Inflammatory macrophage (primary cell): ENCODE results near the gene NEK11.

ENCODE experiments used
- DNase-seq, 2 donors: peaks; one replicate each; pipeline ENCODE4 v3.0.0-alpha.2; 2020 to 2022

The NEK11 gene

DNA sequence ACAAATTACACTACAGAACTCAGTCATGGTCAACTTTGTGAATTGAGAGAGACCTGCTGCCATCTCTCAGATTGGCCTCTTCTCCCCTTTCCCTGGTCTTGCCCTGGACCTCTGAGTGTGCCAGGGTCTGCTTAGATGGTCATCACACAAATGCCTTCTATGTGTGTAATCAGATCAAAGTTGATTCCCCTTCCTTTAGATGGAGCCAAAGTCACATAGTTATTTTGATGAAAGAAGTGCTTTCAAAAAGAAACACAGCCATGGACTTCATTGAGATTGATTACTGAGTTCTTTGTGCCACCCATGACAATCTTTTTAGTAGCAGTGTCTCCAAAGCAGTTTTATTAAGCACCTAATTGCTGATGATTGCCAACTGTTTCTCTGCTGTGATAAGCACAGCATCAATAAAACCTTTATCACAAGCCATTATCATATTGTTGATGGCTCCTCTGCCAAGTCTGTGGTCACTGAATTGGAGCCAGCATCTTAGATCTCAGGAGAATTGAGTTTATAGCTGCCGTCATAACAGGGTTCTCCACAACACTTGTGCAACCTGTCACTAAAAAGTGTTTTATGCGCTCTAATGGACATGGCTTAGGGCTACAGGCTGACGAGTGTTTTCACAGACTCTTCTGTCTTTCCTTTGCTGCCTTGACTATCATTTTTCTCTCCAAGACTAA is 205.2 kb downstream of the NEK11 start:
- DNase-seq, result no peak

DNA sequence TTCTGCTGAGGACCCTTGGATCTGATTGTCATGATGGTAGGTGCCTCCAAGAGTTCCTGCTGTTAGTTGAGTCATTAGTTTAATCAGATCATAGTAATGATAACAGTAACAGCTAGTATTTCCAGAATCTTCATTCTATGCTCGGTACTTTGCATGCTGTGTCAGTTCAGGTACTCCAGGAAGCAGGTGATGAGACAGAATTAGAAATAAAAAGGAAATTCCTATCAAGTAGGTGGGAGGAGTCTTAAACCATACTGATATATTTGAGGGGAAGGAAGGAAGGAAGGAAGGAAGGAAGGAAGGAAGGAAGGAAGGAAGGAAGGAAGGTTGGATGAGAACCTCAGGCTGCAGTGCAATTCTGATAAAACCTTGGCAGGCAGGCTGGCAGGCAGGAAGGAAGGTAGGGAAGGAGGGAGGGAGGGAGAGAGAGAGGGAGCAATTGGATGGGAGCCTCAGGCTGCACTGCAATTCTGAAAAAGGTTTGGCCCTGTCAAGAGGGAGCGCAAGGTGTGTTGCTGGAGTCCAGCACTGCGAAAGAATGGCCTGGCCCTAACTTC is 206.1 kb downstream of the NEK11 start:
- no peak for DNase-seq

- no peak for DNase-seq
These were observed 207.4 kb downstream of the NEK11 start for GRCh38 chr3:131233900-131234668.

DNA sequence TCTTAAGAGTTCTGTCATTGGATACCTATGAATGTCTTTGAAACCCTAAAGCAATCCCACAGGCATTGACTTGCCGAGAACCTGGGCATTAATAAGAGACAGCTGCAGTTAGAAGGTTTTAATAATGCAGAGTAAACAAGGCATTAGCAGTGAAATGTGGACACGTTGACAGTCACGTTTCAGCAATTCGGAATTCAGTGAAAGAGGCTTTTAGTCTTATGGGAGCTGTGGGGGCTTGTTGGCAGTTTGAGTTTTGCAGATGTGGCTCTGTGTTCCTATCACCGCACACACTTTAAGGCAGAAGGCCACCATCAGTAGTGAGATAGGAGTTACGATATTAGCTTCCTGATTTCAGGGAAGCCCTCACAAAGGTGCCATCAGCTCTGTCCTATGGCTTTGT is 209.7 kb downstream of the NEK11 start:
- DNase-seq, result no peak

DNA sequence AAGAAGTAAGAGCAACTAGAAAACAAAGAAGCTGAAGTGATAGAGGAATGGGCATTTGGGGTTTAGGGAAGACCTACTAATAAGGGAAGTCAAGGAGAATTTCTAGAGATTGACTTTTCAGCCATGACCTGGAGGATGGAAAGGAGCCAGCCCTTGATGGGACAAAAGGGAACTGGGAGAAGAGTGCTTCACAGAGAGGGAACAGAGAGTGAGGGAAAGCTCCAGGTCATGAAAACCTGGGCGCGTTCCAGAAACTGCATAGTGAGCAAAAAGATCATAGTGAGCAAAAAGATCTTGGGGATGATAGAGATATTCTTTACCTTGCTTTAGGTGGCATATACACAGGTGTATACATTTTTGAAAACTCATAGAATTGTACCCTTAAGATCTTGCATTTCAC is 211.8 kb downstream of the NEK11 start:
- DNase-seq, result no peak

- DNase-seq, result no peak
These were observed 212.6 kb downstream of the NEK11 start for GRCh38 chr3:131239267-131239666.

DNA sequence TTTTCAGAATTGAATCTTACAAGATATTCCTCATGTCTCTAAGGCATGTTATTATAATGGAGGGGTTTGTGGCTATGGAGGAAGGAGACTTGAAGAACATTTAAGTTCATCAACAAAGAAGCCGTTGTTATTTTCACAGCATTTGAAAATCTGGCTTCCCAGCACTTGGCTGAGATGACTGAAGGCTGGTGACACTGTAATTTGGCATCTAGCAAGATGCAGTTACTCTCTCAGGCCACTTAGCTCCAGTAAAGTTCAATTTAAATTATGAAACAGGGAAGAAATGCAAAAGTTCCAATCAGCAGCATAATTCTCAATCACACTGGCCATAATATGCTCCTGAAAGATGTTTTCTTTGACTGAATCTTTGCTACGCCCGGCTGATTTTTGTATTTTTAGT is 215.5 kb downstream of the NEK11 start:
- no peak for DNase-seq

GRCh38 chr3:131250466-131250865 is 223.8 kb downstream of the NEK11 start:
- no peak for DNase-seq

- DNase-seq, result no peak
These were observed 233.8 kb downstream of the NEK11 start for GRCh38 chr3:131260525-131260924.

GRCh38 chr3:131261104-131261503 is 234.4 kb downstream of the NEK11 start:
- DNase-seq, result no peak

- no peak for DNase-seq
These were observed 248.9 kb downstream of the NEK11 start for GRCh38 chr3:131275556-131275955.

DNA sequence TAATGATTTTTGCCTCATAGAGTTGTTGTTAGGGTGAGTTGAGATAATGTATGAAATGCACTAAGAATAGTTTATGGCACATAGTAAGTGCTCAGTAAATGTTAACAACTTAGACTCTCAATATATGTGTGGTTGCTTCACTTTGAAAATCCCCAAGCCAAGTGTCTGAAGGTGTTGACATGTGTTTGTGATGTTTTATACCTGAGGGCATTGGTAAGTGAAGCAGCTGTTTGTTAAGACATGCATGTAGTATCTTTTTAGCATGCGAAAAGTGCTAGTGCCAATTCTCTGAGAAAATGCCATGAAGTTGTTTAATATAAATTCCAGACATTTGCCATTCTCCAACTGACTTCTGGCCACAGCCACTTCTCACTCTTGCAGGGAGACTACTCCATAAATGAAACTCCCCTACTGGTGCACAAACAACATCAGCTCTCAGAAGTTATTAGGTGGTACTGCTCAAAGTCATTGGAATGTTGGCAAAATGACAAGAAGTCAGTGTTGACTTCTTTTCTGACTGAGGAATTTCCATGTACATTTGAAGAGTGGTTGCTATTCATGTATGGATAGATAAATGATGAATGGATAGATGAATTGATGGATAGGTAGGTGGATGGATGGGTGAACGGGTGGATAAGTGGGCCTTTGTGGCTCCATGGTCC is 251.3 kb downstream of the NEK11 start:
- DNase-seq, result no peak

GRCh38 chr3:131279577-131279976 is 252.9 kb downstream of the NEK11 start:
- no peak for DNase-seq

DNA sequence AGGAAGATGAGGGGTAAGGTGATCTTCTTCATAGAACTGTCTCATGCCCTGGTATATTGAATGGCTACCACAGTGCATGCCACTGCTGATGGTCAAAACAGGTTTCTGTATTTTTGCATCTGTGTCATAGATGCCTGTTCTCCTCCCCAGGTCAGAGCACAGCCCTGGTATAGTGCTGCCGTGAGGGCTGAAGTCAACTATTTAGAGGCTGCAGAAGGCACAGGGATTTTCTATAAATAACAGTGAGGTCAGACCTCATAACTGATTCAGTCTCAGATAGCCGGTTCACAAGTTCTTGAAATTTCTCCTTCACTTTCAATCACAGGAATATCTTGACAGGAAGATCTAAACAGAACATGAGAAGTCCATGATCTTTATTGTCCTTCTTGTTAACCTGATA is 255.7 kb downstream of the NEK11 start:
- DNase-seq, result no peak

DNA sequence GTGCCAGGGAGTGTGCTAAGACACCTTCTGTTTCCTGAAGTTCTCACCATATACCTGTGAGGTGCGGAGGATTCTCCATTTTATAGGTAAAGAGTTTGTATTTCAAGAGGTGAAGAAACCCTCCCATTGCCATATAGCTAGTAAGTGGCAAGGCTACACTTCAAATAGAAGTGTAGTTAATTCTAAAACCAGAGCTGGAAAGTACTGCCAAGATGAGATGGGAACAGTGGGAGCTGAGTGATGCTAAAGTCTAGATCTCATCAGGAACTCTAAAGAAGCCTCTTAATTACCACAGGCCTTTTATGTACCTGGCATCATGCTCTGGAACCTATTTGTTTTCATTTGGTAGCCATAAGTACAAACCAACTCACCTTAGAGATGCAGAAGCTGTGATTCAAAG is 256.3 kb downstream of the NEK11 start:
- DNase-seq, result no peak

DNA sequence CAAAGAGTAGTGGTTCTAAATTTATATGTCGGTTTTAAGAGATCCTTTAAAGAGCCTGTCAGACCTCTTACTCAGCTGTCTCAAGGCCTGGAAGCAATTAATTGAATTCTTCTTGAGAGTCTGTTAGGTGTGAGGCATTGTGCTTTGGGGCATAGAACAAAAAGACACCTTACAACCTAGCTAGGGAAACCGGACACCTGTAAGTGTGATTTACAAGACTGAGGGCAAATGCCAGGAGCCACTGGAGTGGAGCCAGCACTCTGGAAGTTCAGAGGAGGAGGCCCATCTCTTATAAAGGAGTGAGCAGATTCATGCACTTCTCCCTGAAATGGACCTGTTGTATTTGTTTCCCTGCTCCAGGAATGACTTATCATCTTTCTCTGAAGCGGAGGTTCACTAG is 257.2 kb downstream of the NEK11 start:
- no peak for DNase-seq

DNA sequence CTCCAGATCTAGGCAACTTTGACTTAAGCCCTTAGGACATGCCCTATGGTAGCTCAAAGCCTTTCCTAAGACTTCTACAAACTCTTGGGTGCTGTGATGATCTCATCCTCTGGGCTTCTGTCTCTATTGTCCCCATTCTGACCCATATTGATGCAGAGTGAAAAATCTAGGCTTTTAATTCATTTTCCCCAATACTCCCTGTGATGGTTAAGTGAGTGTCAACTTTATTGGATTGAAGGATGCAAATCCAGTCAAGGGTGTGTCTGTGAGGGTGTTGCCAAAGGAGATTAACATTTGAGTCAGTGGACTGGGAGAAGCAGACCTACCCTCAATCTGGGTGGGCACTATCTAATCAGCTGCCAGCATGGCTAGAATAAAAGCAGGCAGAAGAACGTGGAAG is 257.6 kb downstream of the NEK11 start:
- no peak for DNase-seq

DNA sequence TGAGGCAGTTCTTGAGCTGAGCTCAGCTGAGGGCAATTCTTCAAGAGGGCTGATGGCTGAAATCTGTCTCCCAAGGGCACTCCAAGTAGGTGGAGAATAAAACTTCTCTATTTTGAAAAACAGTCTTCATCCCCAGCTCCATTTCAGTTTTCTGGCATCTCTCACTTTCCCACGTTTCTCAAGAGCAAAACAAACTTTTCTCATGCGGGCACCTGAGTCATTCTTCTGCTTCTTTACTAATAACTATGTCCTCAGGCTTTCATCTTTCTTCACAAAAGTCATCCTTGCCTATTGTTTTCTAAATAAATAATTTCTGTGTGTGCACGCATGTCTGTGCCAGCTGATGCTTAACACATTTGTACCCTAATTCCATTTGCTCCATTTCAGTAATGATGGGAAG is 258.8 kb downstream of the NEK11 start:
- DNase-seq, result no peak

- no peak for DNase-seq
These were observed 273.2 kb downstream of the NEK11 start for GRCh38 chr3:131299836-131300235.

GRCh38 chr3:131303848-131304247 is 277.2 kb downstream of the NEK11 start:
- no peak for DNase-seq

GRCh38 chr3:131304890-131305289 is 278.2 kb downstream of the NEK11 start:
- DNase-seq, result no peak

DNA sequence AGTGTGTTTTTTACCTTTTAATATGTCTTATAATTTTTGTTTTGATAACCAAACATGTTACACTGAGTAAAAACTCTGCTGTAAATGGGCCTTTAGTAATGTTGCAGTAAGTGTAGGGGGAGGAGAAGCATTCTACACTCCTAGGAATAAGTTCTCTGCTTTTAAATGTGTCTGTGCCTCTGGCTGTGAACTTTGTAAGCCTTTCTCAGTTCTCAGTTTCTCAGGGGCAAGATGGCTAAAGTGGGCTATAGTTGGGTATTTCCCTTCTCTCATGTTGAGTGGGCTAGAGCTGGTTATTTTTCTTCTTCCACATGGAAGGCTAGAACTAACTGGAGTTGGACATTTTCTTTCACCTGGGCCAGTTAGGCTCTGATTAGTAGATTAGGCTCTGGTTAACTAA is 279.6 kb downstream of the NEK11 start:
- no peak for DNase-seq

- DNase-seq, result no peak
These were observed 287.6 kb downstream of the NEK11 start for GRCh38 chr3:131314318-131314717.

GRCh38 chr3:131315162-131315561 is 288.5 kb downstream of the NEK11 start:
- no peak for DNase-seq
